ENCODE results near the gene DVL3. TPM values are rescaled to one million over a fixed set of nuclear protein-coding genes. Genes with fewer than 3 reads are reported as not detected.

Gene DVL3
- total and polyA plus RNA-seq, 2 donors (not counting 1 experiment from before 2014, with no cell fraction given), result 42.7 to 92.0 TPM

GRCh38 chr3:184135911-184136260 lies 19.3 kb upstream of the DVL3 start:
- Histone ChIP-seq H3K79me2 (ENCODE audit: control insufficient read depth, insufficient read depth, low read length) (peaks cover 29% of the 10 kb centered on the region), H3K9me3 (ENCODE audit: control extremely low read depth in 1 of 3, control insufficient read depth in 2 of 3, insufficient read depth in 1 of 3, low read length in 2 of 3) (no peaks in the 10 kb centered on the region), H3K27me3 (replicated peaks in 1 of 4; ENCODE audit: control extremely low read depth in 1 of 4, control insufficient read depth in 3 of 4, insufficient read depth in 4 of 4, low read length in 3 of 4) (no peaks in the 10 kb centered on the region), H3K9ac (ENCODE audit: low read length) (peak overlapping the region; percentile 76), H4K20me1 (ENCODE audit: control insufficient read depth, insufficient read depth, low read length, poor library complexity, severe bottlenecking) (peaks cover 3% of the 10 kb centered on the region), H3K27ac (ENCODE audit: low read length in 2 of 2) (peak overlapping the region; percentile 78 to 86), H2AFZ (ENCODE audit: insufficient read depth, low read depth, low read length, poor library complexity, severe bottlenecking) (peak overlapping the region; percentile 99), H3K4me1 (ENCODE audit: control insufficient read depth in 2 of 2, insufficient read depth in 2 of 2, low read length in 2 of 2) (peaks cover 15 to 19% of the 10 kb centered on the region in 2 donors), H3K4me2 (replicated peaks; ENCODE audit: low read depth, low read length, poor library complexity, severe bottlenecking) (peak overlapping the region; percentile 95), H3K36me3 (replicated peaks in 1 of 2; ENCODE audit: control extremely low read depth in 1 of 2, control insufficient read depth in 1 of 2, extremely low read depth in 1 of 2, insufficient read depth in 2 of 2, low read length in 1 of 2) (peaks cover 1 to 9% of the 10 kb centered on the region in 2 experiments), H3K4me3 (ENCODE audit: control extremely low read depth in 1 of 5, extremely low read depth in 1 of 5, insufficient read depth in 1 of 5, low read depth in 2 of 5, low read length in 4 of 5) (peak overlapping the region; percentile 67 to 99 (median 95))
- ChIA-PET CTCF (interaction anchor here (0.7 to 2.0 kb wide), 3 partner anchors 38 to 118 kb away, joined by 3 to 5 read pairs (median 3); partner anchors contain the start of genes ABCC5 and EEF1AKMT4), POLR2A (interaction anchor here (1.2 to 1.8 kb wide), 3 partner anchors 11 to 39 kb away, joined by 3 to 5 read pairs (median 4); partner anchors contain the start of gene AP2M1)
- peaks cover 37% of the 10 kb centered on the region for H3K4me1 Mint-ChIP-seq
- ATAC-seq (ENCODE audit: low read depth), result no peak
- WGBS (ENCODE audit: insufficient coverage), result 0% methylated on average over 6 of the region's 9 CpGs
- intact Hi-C loops (cut with micrococcal nuclease), result loop anchor here (1.0 to 5.0 kb wide), 11 partner anchors 19 to 576 kb away; partner anchors contain the start of genes ABCC5, ABCF3, AP2M1 and DVL3
- no peaks in the 10 kb centered on the region for H3K27me3 Mint-ChIP-seq
- TF ChIP-seq EZH2 (IDR thresholded peaks at IDR 0.05; ENCODE audit: borderline replicate concordance, insufficient read depth, low read depth, low read length, poor library complexity, severe bottlenecking), result no peak
- TF ChIP-seq, protein P1, sequence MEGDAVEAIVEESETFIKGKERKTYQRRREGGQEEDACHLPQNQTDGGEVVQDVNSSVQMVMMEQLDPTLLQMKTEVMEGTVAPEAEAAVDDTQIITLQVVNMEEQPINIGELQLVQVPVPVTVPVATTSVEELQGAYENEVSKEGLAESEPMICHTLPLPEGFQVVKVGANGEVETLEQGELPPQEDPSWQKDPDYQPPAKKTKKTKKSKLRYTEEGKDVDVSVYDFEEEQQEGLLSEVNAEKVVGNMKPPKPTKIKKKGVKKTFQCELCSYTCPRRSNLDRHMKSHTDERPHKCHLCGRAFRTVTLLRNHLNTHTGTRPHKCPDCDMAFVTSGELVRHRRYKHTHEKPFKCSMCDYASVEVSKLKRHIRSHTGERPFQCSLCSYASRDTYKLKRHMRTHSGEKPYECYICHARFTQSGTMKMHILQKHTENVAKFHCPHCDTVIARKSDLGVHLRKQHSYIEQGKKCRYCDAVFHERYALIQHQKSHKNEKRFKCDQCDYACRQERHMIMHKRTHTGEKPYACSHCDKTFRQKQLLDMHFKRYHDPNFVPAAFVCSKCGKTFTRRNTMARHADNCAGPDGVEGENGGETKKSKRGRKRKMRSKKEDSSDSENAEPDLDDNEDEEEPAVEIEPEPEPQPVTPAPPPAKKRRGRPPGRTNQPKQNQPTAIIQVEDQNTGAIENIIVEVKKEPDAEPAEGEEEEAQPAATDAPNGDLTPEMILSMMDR (IDR thresholded peaks at IDR 0.05), result no peak
- no peak for DNase-seq
- H3K9me3 Mint-ChIP-seq (ENCODE audit: insufficient read depth), result no peaks in the 10 kb centered on the region
- H3K4me3 Mint-ChIP-seq, result peak overlapping the region; percentile 94
- H3K27ac Mint-ChIP-seq, result peak overlapping the region; percentile 95

DNA sequence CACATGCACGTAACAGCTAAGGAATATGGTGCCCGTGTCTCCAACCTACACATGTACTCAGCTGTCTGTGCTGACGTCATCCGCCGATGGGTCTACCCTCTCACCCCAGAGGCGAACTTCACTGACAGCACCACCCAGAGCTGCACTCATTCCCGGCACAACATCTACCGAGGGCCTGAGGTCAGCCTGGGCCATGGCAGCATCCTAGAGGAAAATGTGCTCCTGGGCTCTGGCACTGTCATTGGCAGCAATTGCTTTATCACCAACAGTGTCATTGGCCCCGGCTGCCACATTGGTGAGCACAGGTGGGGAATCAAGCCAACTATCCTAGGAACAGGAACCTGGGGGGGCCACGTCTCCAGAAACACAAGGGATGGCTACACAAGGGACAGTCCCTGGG lies 14.7 kb upstream of the DVL3 start:
- H2AFZ ChIP-seq (ENCODE audit: insufficient read depth, low read depth, low read length, poor library complexity, severe bottlenecking), result no peak overlapping the region
- Mint-ChIP-seq H3K9me3 (ENCODE audit: insufficient read depth) (no peaks in the 10 kb centered on the region), H3K4me3 (no peak overlapping the region), H3K27me3 (no peaks in the 10 kb centered on the region), H3K4me1 (peaks cover 32% of the 10 kb centered on the region), H3K27ac (no peak overlapping the region)
- H4K20me1 ChIP-seq (ENCODE audit: control insufficient read depth, insufficient read depth, low read length, poor library complexity, severe bottlenecking), result peaks cover 8% of the 10 kb centered on the region
- 98% methylated on average over 10 of the region's 10 CpGs for WGBS (ENCODE audit: insufficient coverage)
- H3K27me3 ChIP-seq (replicated peaks in 1 of 4; ENCODE audit: control extremely low read depth in 1 of 4, control insufficient read depth in 3 of 4, insufficient read depth in 4 of 4, low read length in 3 of 4), result no peaks in the 10 kb centered on the region
- peaks cover 25 to 54% of the 10 kb centered on the region in 2 experiments for H3K36me3 ChIP-seq (replicated peaks in 1 of 2; ENCODE audit: control extremely low read depth in 1 of 2, control insufficient read depth in 1 of 2, extremely low read depth in 1 of 2, insufficient read depth in 2 of 2, low read length in 1 of 2)
- no peaks in the 10 kb centered on the region for H3K9me3 ChIP-seq (ENCODE audit: control extremely low read depth in 1 of 3, control insufficient read depth in 2 of 3, insufficient read depth in 1 of 3, low read length in 2 of 3)
- intact Hi-C loops (cut with micrococcal nuclease), result no loop called here
- H3K4me1 ChIP-seq (ENCODE audit: control insufficient read depth in 2 of 2, insufficient read depth in 2 of 2, low read length in 2 of 2), result peaks cover 20 to 23% of the 10 kb centered on the region in 2 donors
- H3K4me3 ChIP-seq (ENCODE audit: control extremely low read depth in 1 of 5, extremely low read depth in 1 of 5, insufficient read depth in 1 of 5, low read depth in 2 of 5, low read length in 4 of 5), result no peak overlapping the region
- no peak overlapping the region for H3K4me2 ChIP-seq (replicated peaks; ENCODE audit: low read depth, low read length, poor library complexity, severe bottlenecking)
- no peak for DNase-seq
- no peak for ATAC-seq (ENCODE audit: low read depth)
- H3K9ac ChIP-seq (ENCODE audit: low read length), result no peak overlapping the region
- POLR2A ChIA-PET, result no interaction called here
- H3K27ac ChIP-seq (ENCODE audit: low read length in 2 of 2), result no peak overlapping the region
- CTCF ChIA-PET, result no interaction called here
- TF ChIP-seq, protein P1 (IDR thresholded peaks at IDR 0.05), result no peak
- no peak for TF ChIP-seq EZH2 (IDR thresholded peaks at IDR 0.05; ENCODE audit: borderline replicate concordance, insufficient read depth, low read depth, low read length, poor library complexity, severe bottlenecking)
- H3K79me2 ChIP-seq (ENCODE audit: control insufficient read depth, insufficient read depth, low read length), result peaks cover 10% of the 10 kb centered on the region
